22Rv1 (cell line): ENCODE measurements around the gene EIF2S3.

Experiments used
- ZFX ChIP-seq: fragments of 450-650 bp; IDR thresholded peaks from 2 replicates; pipeline ENCODE4 v1.6.1; 2017; ENCODE audit warnings: antibody characterized with exemption, borderline replicate concordance
- TF ChIP-seq, protein P1 (sequence below): fragments of 450-650 bp; IDR thresholded peaks from 2 replicates; pipeline ENCODE4 v1.5.1; 2017; ENCODE audit warnings: mild to moderate bottlenecking

DNA sequence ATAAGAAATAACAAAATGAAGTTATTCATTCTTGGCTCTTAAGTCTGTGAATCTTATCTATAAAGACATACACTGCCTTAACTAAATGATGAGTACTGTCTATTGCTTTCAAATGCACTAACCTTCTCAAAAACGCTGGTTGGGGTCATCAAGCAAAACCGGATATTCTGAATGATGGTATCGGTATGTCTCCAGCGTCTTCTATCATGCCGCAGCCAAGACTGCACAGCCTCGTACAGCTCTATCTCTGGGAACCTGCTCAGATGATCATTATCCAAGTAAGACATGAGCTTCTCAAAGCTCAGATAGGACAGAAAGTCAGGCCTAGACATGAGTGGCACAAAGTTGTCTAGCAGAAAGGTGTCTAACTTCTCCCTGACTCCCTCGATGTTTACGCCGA, 48.9 kb upstream of the EIF2S3 start:
- TF ChIP-seq, protein P1, sequence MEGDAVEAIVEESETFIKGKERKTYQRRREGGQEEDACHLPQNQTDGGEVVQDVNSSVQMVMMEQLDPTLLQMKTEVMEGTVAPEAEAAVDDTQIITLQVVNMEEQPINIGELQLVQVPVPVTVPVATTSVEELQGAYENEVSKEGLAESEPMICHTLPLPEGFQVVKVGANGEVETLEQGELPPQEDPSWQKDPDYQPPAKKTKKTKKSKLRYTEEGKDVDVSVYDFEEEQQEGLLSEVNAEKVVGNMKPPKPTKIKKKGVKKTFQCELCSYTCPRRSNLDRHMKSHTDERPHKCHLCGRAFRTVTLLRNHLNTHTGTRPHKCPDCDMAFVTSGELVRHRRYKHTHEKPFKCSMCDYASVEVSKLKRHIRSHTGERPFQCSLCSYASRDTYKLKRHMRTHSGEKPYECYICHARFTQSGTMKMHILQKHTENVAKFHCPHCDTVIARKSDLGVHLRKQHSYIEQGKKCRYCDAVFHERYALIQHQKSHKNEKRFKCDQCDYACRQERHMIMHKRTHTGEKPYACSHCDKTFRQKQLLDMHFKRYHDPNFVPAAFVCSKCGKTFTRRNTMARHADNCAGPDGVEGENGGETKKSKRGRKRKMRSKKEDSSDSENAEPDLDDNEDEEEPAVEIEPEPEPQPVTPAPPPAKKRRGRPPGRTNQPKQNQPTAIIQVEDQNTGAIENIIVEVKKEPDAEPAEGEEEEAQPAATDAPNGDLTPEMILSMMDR: no peak
- TF ChIP-seq ZFX: no peak
